NCI-H1930 (cell line): ENCODE data around the gene PAPSS2.

Source experiments
- DNase-seq, 2 experiments: peaks; one replicate each; lab custom pipeline; 2025; lab: John Stamatoyannopoulos, UW

The PAPSS2 gene

GRCh38 chr10:87750817-87751216 lies 91.1 kb downstream of the PAPSS2 start:
- DNase-seq: no peak

- no peak for DNase-seq
These were observed 91.6 kb downstream of the PAPSS2 start for GRCh38 chr10:87751274-87751673.

- no peak for DNase-seq
These were observed 92.9 kb downstream of the PAPSS2 start for GRCh38 chr10:87752566-87752965.

GRCh38 chr10:87753995-87754866 lies 94.6 kb downstream of the PAPSS2 start:
- DNase-seq: no peak

- DNase-seq: no peak
These were observed 98.0 kb downstream of the PAPSS2 start for GRCh38 chr10:87757685-87758084.

GRCh38 chr10:87759551-87759950 lies 99.9 kb downstream of the PAPSS2 start:
- no peak for DNase-seq

- no peak for DNase-seq
These were observed 100.7 kb downstream of the PAPSS2 start for GRCh38 chr10:87760195-87760905.

GRCh38 chr10:87761153-87761552 lies 101.5 kb downstream of the PAPSS2 start:
- no peak for DNase-seq

- no peak for DNase-seq
These were observed 102.2 kb downstream of the PAPSS2 start for GRCh38 chr10:87761892-87762291.

- DNase-seq: no peak
These were observed 103.6 kb downstream of the PAPSS2 start for GRCh38 chr10:87763086-87763861.

GRCh38 chr10:87764072-87764934 lies 104.6 kb downstream of the PAPSS2 start:
- DNase-seq: no peak

- DNase-seq: no peak
These were observed 106.1 kb downstream of the PAPSS2 start for GRCh38 chr10:87765666-87766376.

GRCh38 chr10:87767253-87767652 lies 107.6 kb downstream of the PAPSS2 start:
- DNase-seq: no peak

- DNase-seq: no peak
These were observed 112.3 kb downstream of the PAPSS2 start for GRCh38 chr10:87771871-87772500.

- no peak for DNase-seq
These were observed 116.1 kb downstream of the PAPSS2 start for GRCh38 chr10:87775766-87776165.

GRCh38 chr10:87776328-87776727 lies 116.7 kb downstream of the PAPSS2 start:
- no peak for DNase-seq

GRCh38 chr10:87781545-87781944 lies 121.9 kb downstream of the PAPSS2 start:
- no peak for DNase-seq

GRCh38 chr10:87782721-87783120 lies 123.0 kb downstream of the PAPSS2 start:
- no peak for DNase-seq

GRCh38 chr10:87786421-87786820 lies 126.7 kb downstream of the PAPSS2 start:
- DNase-seq: no peak

- no peak for DNase-seq
These were observed 130.5 kb downstream of the PAPSS2 start for GRCh38 chr10:87790185-87790584.
